Activated naive CD4-positive, alpha-beta T cell treated with anti-CD3 and anti-CD28 coated beads, Interleukin-2, amount 10 ng/mL, durations not matched to agents 7 days and 5 days (primary cell): Measurements from ENCODE around the gene ST8SIA4.

ENCODE experiments used
- CTCF ChIA-PET: fragments of 350-600 bp; sonication (Branson Sonifier 250); formaldehyde crosslinking; loops from one replicate; lab custom pipeline; 2021; ENCODE audit warnings: antibody characterized with exemption; lab: Charles Lee
- DNase-seq: peaks from one replicate; pipeline ENCODE4 v3.0.0-alpha.2; 2020
- H3K27ac Mint-ChIP-seq: one replicate; pipeline ENCODE4 v1.8.0; 2021; ENCODE audit warnings: mild to moderate bottlenecking, moderate library complexity, mixed read lengths
- H3K27me3 Mint-ChIP-seq: one replicate; pipeline ENCODE4 v1.8.0; 2021; ENCODE audit warnings: mild to moderate bottlenecking, mixed read lengths
- H3K36me3 Mint-ChIP-seq: one replicate; pipeline ENCODE4 v1.8.0; 2021; ENCODE audit warnings: mixed read lengths
- H3K4me1 Mint-ChIP-seq: one replicate; pipeline ENCODE4 v1.8.0; 2021; ENCODE audit warnings: mixed read lengths
- H3K4me3 Mint-ChIP-seq: one replicate; pipeline ENCODE4 v1.8.0; 2021; ENCODE audit warnings: mild to moderate bottlenecking, moderate library complexity, mixed read lengths
- H3K9me3 Mint-ChIP-seq: one replicate; pipeline ENCODE4 v1.8.0; 2021; ENCODE audit warnings: mixed read lengths

The ST8SIA4 gene

DNA sequence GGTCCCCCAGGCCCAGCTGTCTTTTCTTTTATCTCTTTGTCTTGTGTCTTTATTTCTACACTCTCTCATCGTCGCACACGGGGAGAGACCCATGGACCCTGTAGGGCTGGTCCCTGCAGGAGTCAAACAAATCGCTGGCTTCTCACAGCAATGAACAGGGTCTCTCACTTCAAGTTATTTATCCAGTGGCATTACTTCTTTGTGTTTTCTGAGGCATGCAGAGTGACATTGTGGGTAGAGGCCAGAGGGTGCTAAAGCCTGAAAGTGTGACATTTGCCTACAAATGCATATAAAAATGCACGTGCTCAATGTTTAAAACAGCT lies 127.6 kb downstream of the ST8SIA4 start:
- H3K27ac Mint-ChIP-seq, result no peak overlapping the region
- CTCF ChIA-PET, result interaction anchor here (0.6 to 2.0 kb wide), 6 partner anchors 8 to 125 kb away, joined by 3 to 16 read pairs (median 3); no protein-coding TSS in a partner anchor
- peaks cover 32% of the 10 kb centered on the region for H3K4me1 Mint-ChIP-seq
- no peaks in the 10 kb centered on the region for H3K9me3 Mint-ChIP-seq
- DNase-seq, result no peak
- H3K4me3 Mint-ChIP-seq, result no peak overlapping the region
- no peaks in the 10 kb centered on the region for H3K27me3 Mint-ChIP-seq
- H3K36me3 Mint-ChIP-seq, result no peaks in the 10 kb centered on the region

DNA sequence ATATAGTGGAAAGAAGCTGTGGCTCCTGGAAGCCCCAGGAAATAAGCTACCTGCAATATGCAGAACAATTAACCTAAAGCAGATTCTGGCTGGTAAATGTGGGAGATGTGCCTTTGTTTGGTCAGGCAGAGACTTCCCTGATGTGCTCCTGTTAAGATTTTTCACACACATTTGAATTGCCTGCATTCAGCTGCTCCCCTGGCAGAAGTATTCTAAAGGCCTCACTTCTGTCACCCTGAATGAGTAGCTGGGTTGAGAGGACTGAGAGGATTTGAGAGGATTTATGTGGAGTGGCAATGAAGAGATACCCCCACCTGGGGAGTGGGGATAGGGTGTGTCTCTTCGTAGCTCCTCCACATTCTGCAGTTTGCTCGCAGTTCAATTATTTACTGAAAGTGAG lies 130.5 kb downstream of the ST8SIA4 start:
- no peaks in the 10 kb centered on the region for H3K36me3 Mint-ChIP-seq
- no peak for DNase-seq
- H3K27me3 Mint-ChIP-seq, result no peaks in the 10 kb centered on the region
- CTCF ChIA-PET, result no interaction called here
- H3K4me1 Mint-ChIP-seq, result peaks cover 8% of the 10 kb centered on the region
- H3K27ac Mint-ChIP-seq, result no peak overlapping the region
- H3K9me3 Mint-ChIP-seq, result no peaks in the 10 kb centered on the region
- H3K4me3 Mint-ChIP-seq, result no peak overlapping the region

GRCh38 chr5:100772006-100772405 lies 131.1 kb downstream of the ST8SIA4 start:
- DNase-seq, result no peak
- Mint-ChIP-seq H3K9me3 (no peaks in the 10 kb centered on the region), H3K27ac (no peak overlapping the region), H3K27me3 (no peaks in the 10 kb centered on the region), H3K36me3 (no peaks in the 10 kb centered on the region), H3K4me1 (peaks cover 5% of the 10 kb centered on the region), H3K4me3 (no peak overlapping the region)
- CTCF ChIA-PET, result no interaction called here

GRCh38 chr5:100771181-100771580 lies 131.9 kb downstream of the ST8SIA4 start:
- Mint-ChIP-seq H3K4me1 (no peaks in the 10 kb centered on the region), H3K4me3 (no peak overlapping the region), H3K27me3 (no peaks in the 10 kb centered on the region), H3K9me3 (no peaks in the 10 kb centered on the region), H3K36me3 (no peaks in the 10 kb centered on the region), H3K27ac (no peak overlapping the region)
- CTCF ChIA-PET, result no interaction called here
- DNase-seq, result no peak

DNA sequence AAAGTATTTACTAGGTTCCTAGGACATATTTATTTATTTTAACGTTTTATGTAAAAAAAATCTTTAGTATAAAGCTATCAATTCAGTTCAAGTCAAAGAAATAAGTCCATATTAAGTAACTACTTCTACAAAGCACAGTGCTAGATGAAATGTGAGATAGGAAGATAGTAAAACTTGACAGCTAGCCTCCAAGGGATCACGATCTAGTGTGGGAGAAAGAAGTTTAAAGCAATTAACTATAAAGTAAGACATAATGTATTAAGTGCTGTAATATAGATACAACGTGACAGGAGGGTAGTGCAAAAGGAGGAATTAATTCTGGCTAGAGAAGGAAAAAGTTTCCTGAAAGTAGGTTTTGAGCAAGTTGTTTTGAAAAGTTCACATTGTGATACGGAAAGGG lies 134.9 kb downstream of the ST8SIA4 start:
- DNase-seq, result no peak
- H3K4me3 Mint-ChIP-seq, result no peak overlapping the region
- H3K9me3 Mint-ChIP-seq, result no peaks in the 10 kb centered on the region
- no peaks in the 10 kb centered on the region for H3K36me3 Mint-ChIP-seq
- no peaks in the 10 kb centered on the region for H3K4me1 Mint-ChIP-seq
- H3K27ac Mint-ChIP-seq, result no peak overlapping the region
- H3K27me3 Mint-ChIP-seq, result no peaks in the 10 kb centered on the region
- CTCF ChIA-PET, result no interaction called here

GRCh38 chr5:100762995-100763394 lies 140.1 kb downstream of the ST8SIA4 start:
- Mint-ChIP-seq H3K4me1 (no peaks in the 10 kb centered on the region), H3K36me3 (no peaks in the 10 kb centered on the region), H3K9me3 (no peaks in the 10 kb centered on the region), H3K4me3 (no peak overlapping the region), H3K27ac (no peak overlapping the region), H3K27me3 (peaks cover 4% of the 10 kb centered on the region)
- CTCF ChIA-PET, result no interaction called here
- DNase-seq, result no peak

DNA sequence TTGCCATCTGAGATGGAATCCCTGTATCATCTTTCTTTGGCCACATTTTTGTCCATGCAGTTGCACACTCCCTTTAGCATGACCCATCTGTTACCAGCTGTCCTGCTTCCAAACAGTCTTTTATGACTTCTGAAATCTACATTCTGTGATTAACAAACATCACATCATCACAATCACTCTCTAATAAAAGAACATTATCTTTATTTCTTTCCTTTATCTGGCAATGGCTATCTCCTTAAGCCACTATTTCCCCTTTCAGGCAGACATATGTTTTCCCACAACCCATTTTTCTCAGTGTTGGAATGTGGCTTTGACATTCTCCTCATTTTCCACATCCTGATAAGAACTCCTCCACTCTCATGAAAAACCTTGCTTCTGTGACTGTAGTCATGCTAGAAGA lies 141.0 kb downstream of the ST8SIA4 start:
- no peak overlapping the region for H3K4me3 Mint-ChIP-seq
- no peak overlapping the region for H3K27ac Mint-ChIP-seq
- DNase-seq, result no peak
- CTCF ChIA-PET, result no interaction called here
- H3K9me3 Mint-ChIP-seq, result no peaks in the 10 kb centered on the region
- H3K36me3 Mint-ChIP-seq, result no peaks in the 10 kb centered on the region
- no peaks in the 10 kb centered on the region for H3K4me1 Mint-ChIP-seq
- peaks cover 4% of the 10 kb centered on the region for H3K27me3 Mint-ChIP-seq

DNA sequence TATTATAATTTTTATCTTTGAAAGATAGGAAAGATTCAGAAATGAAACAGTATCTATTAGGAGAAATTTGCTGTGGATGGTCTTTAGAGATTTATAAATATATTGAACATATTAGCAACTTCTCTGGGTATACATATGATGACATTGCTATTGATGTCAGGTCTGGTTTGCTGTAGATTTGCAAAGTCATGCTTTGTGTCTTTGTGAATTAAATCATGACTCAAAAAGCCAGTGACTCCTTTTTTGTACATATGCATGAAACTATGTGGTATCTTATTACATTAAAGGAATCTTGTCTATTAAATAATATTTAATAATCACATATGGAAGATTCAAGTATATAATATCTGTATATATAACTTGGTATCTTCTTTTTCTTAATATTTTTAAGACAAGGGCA lies 141.9 kb downstream of the ST8SIA4 start:
- Mint-ChIP-seq H3K27ac (no peak overlapping the region), H3K4me1 (no peaks in the 10 kb centered on the region), H3K27me3 (peaks cover 4% of the 10 kb centered on the region), H3K4me3 (no peak overlapping the region), H3K9me3 (no peaks in the 10 kb centered on the region), H3K36me3 (no peaks in the 10 kb centered on the region)
- no peak for DNase-seq
- CTCF ChIA-PET, result no interaction called here

- H3K27me3 Mint-ChIP-seq, result peaks cover 4% of the 10 kb centered on the region
- H3K4me3 Mint-ChIP-seq, result no peak overlapping the region
- no peaks in the 10 kb centered on the region for H3K4me1 Mint-ChIP-seq
- no peaks in the 10 kb centered on the region for H3K9me3 Mint-ChIP-seq
- H3K27ac Mint-ChIP-seq, result no peak overlapping the region
- CTCF ChIA-PET, result no interaction called here
- H3K36me3 Mint-ChIP-seq, result no peaks in the 10 kb centered on the region
- DNase-seq, result no peak
These were observed 142.4 kb downstream of the ST8SIA4 start for GRCh38 chr5:100760688-100761087.

- H3K27ac Mint-ChIP-seq, result no peak overlapping the region
- H3K4me1 Mint-ChIP-seq, result no peaks in the 10 kb centered on the region
- H3K4me3 Mint-ChIP-seq, result no peak overlapping the region
- DNase-seq, result no peak
- no peaks in the 10 kb centered on the region for H3K36me3 Mint-ChIP-seq
- H3K27me3 Mint-ChIP-seq, result peaks cover 4% of the 10 kb centered on the region
- no peaks in the 10 kb centered on the region for H3K9me3 Mint-ChIP-seq
- CTCF ChIA-PET, result no interaction called here
These were observed 144.3 kb downstream of the ST8SIA4 start for GRCh38 chr5:100758780-100759179.

DNA sequence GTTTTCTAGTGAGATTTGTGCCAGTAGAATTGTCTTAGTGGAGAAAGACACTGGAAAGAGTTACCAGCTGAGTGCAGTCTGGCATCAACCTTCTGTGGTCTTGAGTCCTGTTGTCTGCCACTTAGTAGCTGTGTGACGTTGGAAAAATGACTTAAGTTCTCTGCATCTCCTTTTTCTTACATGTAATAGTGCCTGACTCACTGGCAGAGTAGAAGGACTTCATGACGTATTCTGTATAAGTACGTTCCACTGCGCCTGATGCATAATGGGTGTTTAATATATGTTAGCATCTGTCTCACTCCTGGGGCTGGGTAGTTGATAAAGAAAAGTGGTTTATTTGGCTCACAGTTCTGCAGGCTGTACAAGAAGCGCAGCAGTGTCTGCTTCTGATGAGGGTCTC lies 144.8 kb downstream of the ST8SIA4 start:
- no peak for DNase-seq
- Mint-ChIP-seq H3K4me1 (no peaks in the 10 kb centered on the region), H3K36me3 (no peaks in the 10 kb centered on the region), H3K4me3 (no peak overlapping the region), H3K9me3 (no peaks in the 10 kb centered on the region), H3K27me3 (peaks cover 4% of the 10 kb centered on the region), H3K27ac (no peak overlapping the region)
- CTCF ChIA-PET, result no interaction called here

DNA sequence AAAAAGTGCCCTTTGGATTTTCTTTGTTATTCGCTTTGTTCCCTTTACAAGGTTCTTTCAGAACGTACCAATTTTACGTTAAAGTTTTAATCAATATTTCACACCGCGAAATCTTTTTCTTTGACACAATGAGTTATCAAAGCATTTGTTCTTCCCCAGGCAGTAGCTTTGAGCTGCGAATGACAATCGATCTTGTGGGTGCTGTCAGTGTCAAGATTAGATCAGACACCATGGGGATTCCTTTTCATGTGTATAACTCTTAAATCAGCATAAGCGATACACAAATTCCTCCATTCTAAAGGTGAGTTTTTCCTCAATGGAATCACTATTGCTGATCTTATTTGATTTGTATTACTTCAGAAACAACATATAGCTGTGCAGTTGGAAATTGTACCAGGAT lies 145.5 kb downstream of the ST8SIA4 start:
- no peak overlapping the region for H3K4me3 Mint-ChIP-seq
- H3K9me3 Mint-ChIP-seq, result no peaks in the 10 kb centered on the region
- no peak overlapping the region for H3K27ac Mint-ChIP-seq
- peaks cover 8% of the 10 kb centered on the region for H3K27me3 Mint-ChIP-seq
- no peaks in the 10 kb centered on the region for H3K4me1 Mint-ChIP-seq
- CTCF ChIA-PET, result no interaction called here
- no peak for DNase-seq
- H3K36me3 Mint-ChIP-seq, result no peaks in the 10 kb centered on the region
